Hepatic stellate cell (primary cell): Measurements from ENCODE around the gene KCNQ1OT1.

Source experiments
- DNase-seq: peaks from one replicate; pipeline ENCODE4 v3.0.0; 2011; ENCODE audit warnings: low spot score

The KCNQ1OT1 gene

GRCh38 chr11:2570841-2571597 lies 128.8 kb downstream of the KCNQ1OT1 start:
- DNase-seq, result no peak

DNA sequence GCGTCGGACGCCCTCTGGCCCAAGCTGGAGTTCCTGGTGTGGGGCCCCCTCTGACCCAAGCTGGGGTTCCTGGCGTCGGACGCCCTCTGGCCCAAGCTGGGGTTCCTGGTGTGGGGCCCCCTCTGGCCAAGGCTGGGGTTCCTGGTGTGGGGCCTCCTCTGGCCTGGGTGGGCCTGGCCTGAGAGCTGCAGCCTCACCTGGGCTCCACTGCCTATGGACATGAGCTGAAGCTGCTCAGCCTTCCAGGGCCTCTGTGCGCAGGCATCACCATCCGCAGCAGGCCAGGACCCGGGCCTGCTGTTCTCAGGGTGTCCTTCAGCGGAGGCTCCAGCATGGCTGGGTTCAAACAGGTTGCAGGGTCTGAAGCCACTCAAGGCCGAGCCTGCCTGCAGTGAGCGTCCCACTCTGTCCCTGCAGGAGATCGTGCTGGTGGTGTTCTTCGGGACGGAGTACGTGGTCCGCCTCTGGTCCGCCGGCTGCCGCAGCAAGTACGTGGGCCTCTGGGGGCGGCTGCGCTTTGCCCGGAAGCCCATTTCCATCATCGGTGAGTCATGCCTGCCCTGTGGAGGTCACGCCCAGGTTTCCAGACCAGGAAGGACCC lies 129.5 kb downstream of the KCNQ1OT1 start:
- DNase-seq, result no peak

- DNase-seq, result no peak
Measured at GRCh38 chr11:2569731-2570210, 130.0 kb downstream of the KCNQ1OT1 start.

DNA sequence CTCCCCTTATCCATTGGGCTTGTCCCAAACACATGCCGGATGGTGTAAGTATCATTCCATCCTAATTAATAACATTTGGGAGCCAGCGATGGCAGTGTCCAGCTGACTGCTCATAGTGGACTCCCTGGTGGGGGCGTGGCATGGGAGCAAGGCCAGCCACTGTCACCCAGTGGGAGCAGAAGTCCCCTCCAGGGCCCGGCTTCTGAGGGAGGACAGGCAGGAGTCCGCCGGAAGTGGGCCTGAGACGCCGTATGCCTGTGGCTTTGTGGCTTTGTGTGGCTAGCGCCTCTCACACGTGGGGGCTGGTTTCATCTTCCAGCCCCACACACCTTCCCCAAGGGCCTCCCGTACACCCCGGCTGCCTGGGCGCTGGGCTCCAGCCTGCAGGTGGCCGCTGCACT lies 130.5 kb downstream of the KCNQ1OT1 start:
- DNase-seq, result no peak

- no peak for DNase-seq
Measured at GRCh38 chr11:2567026-2567671, 132.6 kb downstream of the KCNQ1OT1 start.

GRCh38 chr11:2566223-2567025 lies 133.4 kb downstream of the KCNQ1OT1 start:
- no peak for DNase-seq

DNA sequence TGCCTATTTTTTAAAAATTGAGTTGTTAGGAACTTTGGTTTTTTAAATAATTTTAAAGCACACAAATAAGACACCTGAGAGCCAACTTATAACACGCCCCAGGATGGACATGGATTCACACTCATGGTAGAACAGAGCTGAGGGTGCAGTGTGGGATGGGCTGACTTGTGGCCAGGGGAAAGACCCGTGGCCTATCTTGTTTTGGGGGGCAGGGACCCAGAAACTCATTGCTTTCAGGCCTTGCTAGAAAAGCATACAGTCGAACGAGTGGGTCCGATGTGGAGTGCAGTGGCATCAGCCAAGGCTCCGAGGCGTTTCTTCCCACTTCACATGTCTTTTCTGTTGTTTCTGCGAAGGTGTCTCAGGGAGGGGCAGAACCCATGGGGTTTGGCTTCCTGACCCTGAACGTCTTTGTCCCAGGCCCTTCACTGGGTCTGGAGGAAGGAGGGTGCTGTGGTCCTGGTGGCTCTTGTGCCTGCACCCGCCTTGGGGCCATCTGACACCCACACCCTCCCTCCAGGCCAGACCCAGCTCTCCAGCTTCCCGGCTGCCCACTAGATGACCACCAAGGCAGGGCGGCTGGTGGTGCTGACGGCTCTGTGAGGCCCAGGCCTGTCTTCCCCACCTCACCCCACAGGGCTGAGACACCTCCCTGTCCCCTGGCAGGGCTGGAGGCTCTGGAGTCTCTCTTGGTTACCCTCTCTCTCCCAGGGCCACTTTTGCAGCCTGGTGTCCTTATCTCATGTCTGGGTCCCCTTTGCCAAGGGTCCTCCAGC lies 134.2 kb downstream of the KCNQ1OT1 start:
- DNase-seq, result no peak

GRCh38 chr11:2564588-2565425 lies 135.0 kb downstream of the KCNQ1OT1 start:
- DNase-seq, result no peak

GRCh38 chr11:2564008-2564530 lies 135.7 kb downstream of the KCNQ1OT1 start:
- no peak for DNase-seq

DNA sequence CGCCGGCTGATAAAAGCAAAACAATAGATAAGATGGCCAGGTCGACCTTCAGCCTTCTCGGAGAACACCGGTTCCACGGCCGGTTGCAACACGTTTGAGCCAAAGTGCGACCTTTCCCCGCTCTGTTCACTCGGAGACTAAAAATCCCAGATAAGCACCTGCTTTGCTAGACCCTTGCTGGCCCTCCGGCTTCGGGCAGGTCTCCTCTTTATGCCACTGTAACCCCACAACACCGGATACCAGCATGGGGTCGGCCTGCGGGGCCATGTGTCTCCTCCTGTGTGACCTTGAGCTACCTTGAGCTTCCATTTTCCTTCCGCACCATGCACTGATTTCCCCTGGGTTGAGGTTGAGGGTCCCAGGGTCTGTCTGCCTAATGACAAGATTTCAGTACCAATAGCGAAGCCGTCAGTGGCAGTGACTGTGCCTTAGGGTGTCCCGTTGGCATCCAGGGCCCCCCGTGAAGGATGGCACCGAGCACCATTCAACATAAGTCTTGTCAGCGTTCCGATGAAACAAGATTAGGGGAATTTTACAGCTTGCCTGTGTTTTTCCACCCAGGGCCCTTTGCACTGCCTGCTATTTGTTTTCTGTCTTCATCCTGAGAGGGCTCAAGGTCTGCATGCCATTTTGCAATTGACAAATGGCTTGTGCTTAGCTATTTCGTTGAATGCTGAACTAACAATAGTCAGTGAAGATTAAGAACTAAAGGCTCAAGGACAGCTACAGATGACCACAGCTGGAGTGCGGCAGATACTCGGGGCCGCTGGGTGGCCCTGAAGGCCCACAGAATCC lies 136.4 kb downstream of the KCNQ1OT1 start:
- no peak for DNase-seq

DNA sequence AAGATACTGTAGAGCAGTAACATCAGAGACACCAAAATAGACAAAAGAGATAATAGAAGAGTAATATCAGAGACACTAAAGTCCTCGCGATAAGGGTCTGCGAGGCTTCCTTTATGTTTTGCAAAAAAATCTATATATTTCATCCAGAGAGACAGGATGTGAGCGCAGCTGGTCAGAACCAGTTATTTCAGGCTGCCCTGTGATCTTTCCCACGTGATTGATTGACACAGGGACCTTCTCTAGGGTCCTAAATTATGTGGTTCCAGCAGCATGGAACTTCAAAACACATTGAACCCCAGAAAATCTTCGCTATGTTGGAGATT lies 136.9 kb downstream of the KCNQ1OT1 start:
- no peak for DNase-seq

- no peak for DNase-seq
Measured at GRCh38 chr11:2561696-2562581, 137.9 kb downstream of the KCNQ1OT1 start.

- no peak for DNase-seq
Measured at GRCh38 chr11:2559527-2560311, 140.1 kb downstream of the KCNQ1OT1 start.

DNA sequence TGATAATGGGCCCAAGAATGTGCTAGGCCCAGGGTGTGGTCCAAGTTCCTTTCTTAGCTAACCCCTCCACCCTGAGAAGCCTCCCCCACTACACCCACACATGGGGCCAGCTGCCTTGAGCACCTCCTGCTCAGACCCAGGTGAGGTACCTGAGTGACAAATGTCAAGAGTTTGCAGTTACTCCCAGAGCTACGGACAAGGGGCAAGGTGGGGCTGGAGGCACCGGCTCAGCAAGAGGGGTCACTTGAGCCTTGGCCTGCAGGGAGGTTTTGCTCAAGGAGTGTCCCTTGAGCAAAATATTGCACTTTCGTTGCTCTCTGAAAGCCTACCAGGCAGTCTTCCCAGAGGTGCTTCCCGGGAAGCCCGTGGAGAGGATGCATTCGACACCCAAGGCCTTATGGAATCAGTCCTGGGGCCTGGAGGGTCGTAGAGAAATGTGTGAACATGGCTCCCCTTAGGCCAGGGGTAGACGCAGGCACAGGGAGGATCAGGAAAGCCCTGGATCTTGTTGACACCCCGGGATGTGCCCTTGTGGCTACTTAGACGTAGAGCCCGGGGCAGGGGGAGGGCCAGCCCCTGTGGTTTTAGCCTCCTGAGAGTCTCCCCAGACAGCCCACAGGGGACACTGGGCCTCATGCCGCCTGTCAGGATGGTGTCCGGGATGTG lies 140.8 kb downstream of the KCNQ1OT1 start:
- no peak for DNase-seq

DNA sequence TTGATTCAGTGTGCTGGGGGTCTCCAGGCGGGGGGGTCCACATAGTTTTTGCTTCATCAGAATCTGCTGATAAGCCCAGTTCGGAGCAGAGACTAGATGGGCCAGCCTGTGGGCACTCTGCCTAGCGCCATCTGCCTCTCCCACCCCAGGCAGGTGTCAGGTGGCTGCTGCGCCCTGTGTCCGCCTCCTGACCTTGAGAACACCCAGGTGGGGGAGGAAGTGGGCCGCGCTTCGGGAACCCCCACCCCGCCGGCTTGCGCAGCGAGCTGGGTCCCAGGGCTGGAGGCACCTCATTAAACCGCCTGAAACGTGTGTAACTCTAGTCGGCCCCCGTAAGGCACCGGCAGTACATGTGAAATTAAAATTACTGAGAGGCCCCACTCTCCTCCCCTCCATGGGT lies 141.4 kb downstream of the KCNQ1OT1 start:
- no peak for DNase-seq
